ENCODE data around the gene DNAH9.

- TF ChIP-seq POLR2A (IDR thresholded peaks at IDR 0.05; ENCODE audit: low read depth, low read length) = no peak
- TF ChIP-seq TAF1 (IDR thresholded peaks at IDR 0.05; ENCODE audit: borderline replicate concordance, low read depth, low read length) = no peak
- no peak for TF ChIP-seq POLR2AphosphoS5 (IDR thresholded peaks at IDR 0.05; ENCODE audit: low read depth, low read length)
These were observed 216.5 kb downstream of the DNAH9 start for GRCh38 chr17:11814655-11815262.
